ENCODE measurements around the gene ATP5ME.

- TF ChIP-seq, protein P1, sequence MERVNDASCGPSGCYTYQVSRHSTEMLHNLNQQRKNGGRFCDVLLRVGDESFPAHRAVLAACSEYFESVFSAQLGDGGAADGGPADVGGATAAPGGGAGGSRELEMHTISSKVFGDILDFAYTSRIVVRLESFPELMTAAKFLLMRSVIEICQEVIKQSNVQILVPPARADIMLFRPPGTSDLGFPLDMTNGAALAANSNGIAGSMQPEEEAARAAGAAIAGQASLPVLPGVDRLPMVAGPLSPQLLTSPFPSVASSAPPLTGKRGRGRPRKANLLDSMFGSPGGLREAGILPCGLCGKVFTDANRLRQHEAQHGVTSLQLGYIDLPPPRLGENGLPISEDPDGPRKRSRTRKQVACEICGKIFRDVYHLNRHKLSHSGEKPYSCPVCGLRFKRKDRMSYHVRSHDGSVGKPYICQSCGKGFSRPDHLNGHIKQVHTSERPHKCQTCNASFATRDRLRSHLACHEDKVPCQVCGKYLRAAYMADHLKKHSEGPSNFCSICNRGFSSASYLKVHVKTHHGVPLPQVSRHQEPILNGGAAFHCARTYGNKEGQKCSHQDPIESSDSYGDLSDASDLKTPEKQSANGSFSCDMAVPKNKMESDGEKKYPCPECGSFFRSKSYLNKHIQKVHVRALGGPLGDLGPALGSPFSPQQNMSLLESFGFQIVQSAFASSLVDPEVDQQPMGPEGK (CRISPR knock-in tag; IDR thresholded peaks at IDR 0.05; ENCODE audit: borderline replicate concordance): no peak
- TF ChIP-seq ZFP30 (CRISPR knock-in tag; IDR thresholded peaks at IDR 0.05) (no peak), CREB5 (CRISPR knock-in tag; IDR thresholded peaks at IDR 0.05; ENCODE audit: low read depth) (no peak), ARNTL (CRISPR knock-in tag; IDR thresholded peaks at IDR 0.05; ENCODE audit: borderline replicate concordance, low read depth) (no peak), ZC3H10 (CRISPR knock-in tag; IDR thresholded peaks at IDR 0.05) (no peak), BACH2 (CRISPR knock-in tag; IDR thresholded peaks at IDR 0.05; ENCODE audit: borderline replicate concordance) (no peak), TCF4 (CRISPR knock-in tag; IDR thresholded peaks at IDR 0.05; ENCODE audit: borderline replicate concordance) (no peak), PPARA (CRISPR knock-in tag; IDR thresholded peaks at IDR 0.05; ENCODE audit: borderline replicate concordance) (no peak), SNAI2 (CRISPR knock-in tag; IDR thresholded peaks at IDR 0.05) (no peak)
These were observed 26.6 kb downstream of the ATP5ME start for GRCh38 chr4:647481-647880.

Measured in SK-N-SH treated with all-trans-retinoic acid at 6 μM for 48 hours (cell line).